Endothelial cell of umbilical vein (primary cell): Measurements from ENCODE around the gene TLX1.

Experiments
- GATA2 ChIP-seq: IDR thresholded peaks from 2 replicates; pipeline ENCODE4 v1.7.0; 2011; ENCODE audit warnings: low read depth, mild to moderate bottlenecking, moderate library complexity, mixed read lengths, low read length; ENCODE audit not compliant: insufficient read length, insufficient read depth
- JUN ChIP-seq: IDR thresholded peaks from 2 replicates; pipeline ENCODE4 v1.6.1; 2011; ENCODE audit warnings: borderline replicate concordance, low read depth; ENCODE audit not compliant: insufficient read length, insufficient read depth
- MYC ChIP-seq: IDR thresholded peaks from one replicate; pipeline ENCODE4 v1.6.1; 2011; ENCODE audit warnings: mild to moderate bottlenecking, low read depth, low read length
- POLR2A ChIP-seq: IDR thresholded peaks from 2 replicates; pipeline ENCODE4 v1.6.1; 2012; ENCODE audit warnings: low read depth, mild to moderate bottlenecking, control low read depth, low read length
- POLR2AphosphoS5 ChIP-seq: IDR thresholded peaks from 2 replicates; pipeline ENCODE4 v1.6.1; 2012; ENCODE audit warnings: low read depth, mild to moderate bottlenecking, control low read depth, low read length, moderate library complexity; ENCODE audit not compliant: insufficient read depth
- TF ChIP-seq, protein P1 (sequence below), 2 donors: IDR thresholded peaks; 1 replicate in 1 of 2; 2 replicates in 1 of 2; pipeline ENCODE4 v1.5.1; 2011; ENCODE audit warnings: low read length in 2 of 2, mild to moderate bottlenecking in 2 of 2, moderate library complexity in 2 of 2, control low read depth in 1 of 2, inconsistent platforms in 1 of 2, low read depth in 1 of 2; ENCODE audit not compliant: insufficient read depth in 1 of 2; ENCODE audit errors: extremely low read depth in 1 of 2
- TF ChIP-seq, protein P2 (sequence below): IDR thresholded peaks from 2 replicates; pipeline ENCODE4 v1.6.1; 2011; ENCODE audit not compliant: insufficient read depth, insufficient read length

DNA sequence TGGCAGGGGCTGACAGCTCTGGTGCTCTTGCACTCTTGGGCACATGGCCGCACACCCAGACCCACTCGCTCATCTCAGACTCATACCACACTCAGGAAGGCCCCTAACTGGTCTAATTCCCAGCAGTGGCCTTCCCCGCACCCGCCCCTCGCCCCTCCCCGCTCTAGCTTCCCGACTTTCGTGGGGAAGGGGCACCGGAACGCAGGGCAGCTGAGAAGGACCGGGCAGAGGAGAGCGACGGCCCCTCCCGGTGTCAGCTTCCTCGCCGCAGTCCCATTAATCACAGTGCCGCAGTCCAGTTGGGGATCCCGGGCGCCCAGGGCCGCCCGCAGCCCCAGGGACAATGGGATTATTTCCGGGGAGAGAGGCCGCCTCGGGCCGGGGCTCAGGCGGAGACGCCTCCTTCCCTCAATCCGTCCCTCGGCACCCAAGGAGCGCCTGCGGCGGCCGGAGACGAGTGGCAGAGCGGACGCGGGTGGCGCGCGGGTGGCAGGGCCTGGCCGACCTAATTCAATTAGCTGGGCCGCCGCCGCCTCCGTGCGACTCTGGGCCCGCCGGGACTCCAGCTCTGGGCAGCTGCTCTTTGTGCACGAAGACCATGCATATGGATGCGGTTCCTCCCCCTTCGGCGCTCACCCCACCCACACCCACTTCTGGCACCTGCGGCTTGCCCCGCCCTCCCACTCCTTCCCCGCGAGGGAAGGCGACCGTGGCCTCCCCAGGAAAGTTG is 7.8 kb upstream of the TLX1 start:
- TF ChIP-seq, protein P1, sequence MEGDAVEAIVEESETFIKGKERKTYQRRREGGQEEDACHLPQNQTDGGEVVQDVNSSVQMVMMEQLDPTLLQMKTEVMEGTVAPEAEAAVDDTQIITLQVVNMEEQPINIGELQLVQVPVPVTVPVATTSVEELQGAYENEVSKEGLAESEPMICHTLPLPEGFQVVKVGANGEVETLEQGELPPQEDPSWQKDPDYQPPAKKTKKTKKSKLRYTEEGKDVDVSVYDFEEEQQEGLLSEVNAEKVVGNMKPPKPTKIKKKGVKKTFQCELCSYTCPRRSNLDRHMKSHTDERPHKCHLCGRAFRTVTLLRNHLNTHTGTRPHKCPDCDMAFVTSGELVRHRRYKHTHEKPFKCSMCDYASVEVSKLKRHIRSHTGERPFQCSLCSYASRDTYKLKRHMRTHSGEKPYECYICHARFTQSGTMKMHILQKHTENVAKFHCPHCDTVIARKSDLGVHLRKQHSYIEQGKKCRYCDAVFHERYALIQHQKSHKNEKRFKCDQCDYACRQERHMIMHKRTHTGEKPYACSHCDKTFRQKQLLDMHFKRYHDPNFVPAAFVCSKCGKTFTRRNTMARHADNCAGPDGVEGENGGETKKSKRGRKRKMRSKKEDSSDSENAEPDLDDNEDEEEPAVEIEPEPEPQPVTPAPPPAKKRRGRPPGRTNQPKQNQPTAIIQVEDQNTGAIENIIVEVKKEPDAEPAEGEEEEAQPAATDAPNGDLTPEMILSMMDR (IDR thresholded peaks at IDR 0.05; ENCODE audit: extremely low read depth in 1 of 2, insufficient read depth in 1 of 2, low read depth in 1 of 2, low read length in 2 of 2), result no peak
- TF ChIP-seq POLR2A, result no peak
- TF ChIP-seq, protein P2, sequence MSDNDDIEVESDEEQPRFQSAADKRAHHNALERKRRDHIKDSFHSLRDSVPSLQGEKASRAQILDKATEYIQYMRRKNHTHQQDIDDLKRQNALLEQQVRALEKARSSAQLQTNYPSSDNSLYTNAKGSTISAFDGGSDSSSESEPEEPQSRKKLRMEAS, result no peak
- no peak for TF ChIP-seq GATA2
- no peak for TF ChIP-seq POLR2AphosphoS5
- no peak for TF ChIP-seq MYC
- no peak for TF ChIP-seq JUN
